GM12874 (cell line): Measurements from ENCODE around the gene CABLES1.

Source experiments
- CTCF ChIP-seq: IDR thresholded peaks from 2 replicates; pipeline ENCODE4 v1.5.1; 2011; ENCODE audit warnings: low read depth, mild to moderate bottlenecking, control low read depth, low read length, moderate library complexity; ENCODE audit not compliant: insufficient read depth

CABLES1 gene

GRCh38 chr18:23135550-23136325, 453 bp downstream of the CABLES1 start:
- no peak for TF ChIP-seq CTCF

GRCh38 chr18:23136326-23137096, 1.2 kb downstream of the CABLES1 start:
- no peak for TF ChIP-seq CTCF

- TF ChIP-seq CTCF = no peak
These were observed 1.9 kb downstream of the CABLES1 start for GRCh38 chr18:23137097-23137635.

GRCh38 chr18:23137788-23138216, 2.5 kb downstream of the CABLES1 start:
- TF ChIP-seq CTCF = no peak

GRCh38 chr18:23138471-23138870, 3.2 kb downstream of the CABLES1 start:
- TF ChIP-seq CTCF = no peak

- no peak for TF ChIP-seq CTCF
These were observed 6.1 kb downstream of the CABLES1 start for GRCh38 chr18:23141104-23141999.
